OCI-LY1 (cell line): Measurements from ENCODE around the gene SLC22A23.

Experiments
- EZH2 ChIP-seq: fragments of 200-600 bp; sonication (generic), shearing (Covaris generic); IDR thresholded peaks from 2 replicates; pipeline ENCODE4 v1.8.0; 2017; ENCODE audit warnings: borderline replicate concordance, mixed run types, mild to moderate bottlenecking, antibody characterized with exemption, low read length, moderate library complexity, mixed read lengths
- TF ChIP-seq, protein P1 (sequence below): fragments of 200-600 bp; sonication (generic), shearing (Covaris generic); IDR thresholded peaks from 2 replicates; pipeline ENCODE4 v1.5.1; 2017; ENCODE audit warnings: mild to moderate bottlenecking, antibody characterized with exemption, low read length, moderate library complexity, mixed read lengths

DNA sequence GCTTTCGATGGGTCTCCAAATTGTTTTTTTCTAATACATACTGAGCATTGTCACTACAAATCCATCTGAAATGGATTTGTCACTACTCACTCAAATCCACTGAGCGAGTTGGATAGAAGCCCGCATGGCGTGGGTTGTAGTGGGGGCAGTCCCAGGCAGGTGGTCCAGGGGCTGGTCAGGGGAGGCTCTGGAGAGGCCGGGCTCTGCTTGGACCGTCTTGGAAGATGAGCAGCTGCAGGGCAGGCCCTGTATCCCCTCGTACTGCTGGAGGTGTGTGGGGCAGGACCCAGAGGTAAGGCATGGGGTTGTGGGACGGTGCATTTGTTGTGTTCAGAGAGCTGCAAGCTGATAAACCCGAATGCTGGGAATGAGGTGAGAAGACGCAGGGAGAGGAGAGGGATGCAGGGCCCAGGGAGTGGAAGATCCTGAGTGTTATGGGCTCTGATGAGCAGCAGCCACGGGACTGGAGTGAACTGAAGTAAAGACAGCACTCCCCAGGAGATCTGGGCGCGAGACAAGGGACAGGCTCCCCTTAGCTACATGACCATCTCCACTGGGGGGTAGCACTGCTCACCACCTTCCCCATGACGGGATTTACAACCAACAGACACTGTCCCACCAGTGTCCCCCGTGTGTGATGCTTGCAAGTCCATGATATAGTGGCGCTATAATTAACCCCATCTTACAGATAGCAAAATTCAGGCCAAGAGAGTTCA, 152.2 kb downstream of the SLC22A23 start:
- TF ChIP-seq, protein P1, sequence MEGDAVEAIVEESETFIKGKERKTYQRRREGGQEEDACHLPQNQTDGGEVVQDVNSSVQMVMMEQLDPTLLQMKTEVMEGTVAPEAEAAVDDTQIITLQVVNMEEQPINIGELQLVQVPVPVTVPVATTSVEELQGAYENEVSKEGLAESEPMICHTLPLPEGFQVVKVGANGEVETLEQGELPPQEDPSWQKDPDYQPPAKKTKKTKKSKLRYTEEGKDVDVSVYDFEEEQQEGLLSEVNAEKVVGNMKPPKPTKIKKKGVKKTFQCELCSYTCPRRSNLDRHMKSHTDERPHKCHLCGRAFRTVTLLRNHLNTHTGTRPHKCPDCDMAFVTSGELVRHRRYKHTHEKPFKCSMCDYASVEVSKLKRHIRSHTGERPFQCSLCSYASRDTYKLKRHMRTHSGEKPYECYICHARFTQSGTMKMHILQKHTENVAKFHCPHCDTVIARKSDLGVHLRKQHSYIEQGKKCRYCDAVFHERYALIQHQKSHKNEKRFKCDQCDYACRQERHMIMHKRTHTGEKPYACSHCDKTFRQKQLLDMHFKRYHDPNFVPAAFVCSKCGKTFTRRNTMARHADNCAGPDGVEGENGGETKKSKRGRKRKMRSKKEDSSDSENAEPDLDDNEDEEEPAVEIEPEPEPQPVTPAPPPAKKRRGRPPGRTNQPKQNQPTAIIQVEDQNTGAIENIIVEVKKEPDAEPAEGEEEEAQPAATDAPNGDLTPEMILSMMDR: no peak
- TF ChIP-seq EZH2: no peak
